K562 (cell line): ENCODE measurements around the gene H2BK1. TPM values are rescaled to one million over a fixed set of nuclear protein-coding genes. Genes with fewer than 3 reads are reported as not detected.

ENCODE experiments used
- BRD4 ChIP-seq: fragments of 200-600 bp; sonication (generic); IDR thresholded peaks from 2 replicates; pipeline ENCODE4 v1.6.1; 2017; ENCODE audit warnings: inconsistent platforms
- CC2D1A ChIP-seq: fragments of 450-650 bp; IDR thresholded peaks from 2 replicates; pipeline ENCODE4 v1.6.1; 2017; ENCODE audit warnings: mild to moderate bottlenecking
- CREM ChIP-seq: IDR thresholded peaks from 2 replicates; pipeline ENCODE4 v1.6.1; 2014; ENCODE audit warnings: antibody characterized with exemption, low read depth
- ETV1 ChIP-seq: fragments of 450-650 bp; conservative IDR thresholded peaks from 2 replicates; pipeline ENCODE4 v1.6.1; 2016; ENCODE audit warnings: missing genetic modification characterization, control low read depth, low read depth, missing compliant biosample characterization
- HBP1 ChIP-seq: fragments of 450-650 bp; formaldehyde crosslinking; IDR thresholded peaks from 2 replicates; pipeline ENCODE4 v1.4.0; 2022; ENCODE audit warnings: missing genetic modification characterization
- HLTF ChIP-seq: fragments of 450-650 bp; IDR thresholded peaks from 2 replicates; pipeline ENCODE4 v1.6.1; 2016
- KAT7 ChIP-seq: sonication (generic); formaldehyde crosslinking; IDR thresholded peaks from 2 replicates; pipeline ENCODE4 v1.8.0; 2022; ENCODE audit warnings: missing genetic modification reagents, mild to moderate bottlenecking, borderline replicate concordance
- MTA3 ChIP-seq: fragments of 450-650 bp; formaldehyde crosslinking; IDR thresholded peaks from 2 replicates; pipeline ENCODE4 v1.6.1; 2017; ENCODE audit warnings: mild to moderate bottlenecking, borderline replicate concordance
- NONO ChIP-seq, 2 experiments: fragments of 200-400 bp in 1 of 2; fragments of 450-650 bp in 1 of 2; formaldehyde crosslinking in 1 of 2; IDR thresholded peaks; 2 replicates each; pipeline ENCODE4 v1.6.1; 2017; ENCODE audit warnings: low read depth in 2 of 2, mild to moderate bottlenecking in 2 of 2, moderate library complexity in 2 of 2, low read length in 1 of 2
- RNF2 ChIP-seq: sonication (generic); IDR thresholded peaks from 2 replicates; pipeline ENCODE4 v1.6.1; 2016
- SREBF1 ChIP-seq: fragments of 150-350 bp; IDR thresholded peaks from 2 replicates; pipeline ENCODE4 v1.6.1; 2014; ENCODE audit warnings: antibody characterized with exemption, low read depth, low read length, borderline replicate concordance
- SRSF7 ChIP-seq: fragments of 200-400 bp; formaldehyde crosslinking; optimal IDR thresholded peaks from 2 replicates; pipeline ENCODE3; 2017; ENCODE audit warnings: mild to moderate bottlenecking, low read depth, low read length
- TAF1 ChIP-seq: IDR thresholded peaks from 2 replicates; pipeline ENCODE4 v1.6.1; 2011; ENCODE audit warnings: mild to moderate bottlenecking, low read length, moderate library complexity; ENCODE audit not compliant: insufficient read depth, control insufficient read depth, severe bottlenecking; ENCODE audit errors: extremely low read depth
- TEAD2 ChIP-seq: fragments of 450-650 bp; IDR thresholded peaks from 2 replicates; pipeline ENCODE4 v1.6.1; 2016; ENCODE audit warnings: missing genetic modification characterization, control low read depth, missing compliant biosample characterization
- U2AF1 ChIP-seq: fragments of 200-400 bp; formaldehyde crosslinking; optimal IDR thresholded peaks from 2 replicates; pipeline ENCODE3; 2017; ENCODE audit warnings: mild to moderate bottlenecking, low read depth, low read length, moderate library complexity
- ZNF184 ChIP-seq: sonication (generic); formaldehyde crosslinking; IDR thresholded peaks from 2 replicates; pipeline ENCODE4 v1.5.0; 2020; ENCODE audit warnings: missing genetic modification reagents
- ZNF280B ChIP-seq: fragments of 250-450 bp; sonication (Bioruptor Pico); IDR thresholded peaks from 2 replicates; pipeline ENCODE4 v1.5.1; 2021; ENCODE audit warnings: mild to moderate bottlenecking
- ZNF408 ChIP-seq: fragments of 250-450 bp; sonication (Bioruptor Pico); IDR thresholded peaks from 2 replicates; pipeline ENCODE4 v1.4.0; 2020; ENCODE audit warnings: low read depth, mild to moderate bottlenecking, moderate library complexity
- ZNF431 ChIP-seq: sonication (generic); formaldehyde crosslinking; IDR thresholded peaks from 2 replicates; pipeline ENCODE4 v1.8.0; 2022; ENCODE audit warnings: mild to moderate bottlenecking, missing genetic modification reagents
- ZNF609 ChIP-seq: sonication (generic); formaldehyde crosslinking; IDR thresholded peaks from 2 replicates; pipeline ENCODE4 v1.8.1; 2023; ENCODE audit warnings: missing genetic modification reagents, mild to moderate bottlenecking, borderline replicate concordance
- ZSCAN29 ChIP-seq: fragments of 450-650 bp; IDR thresholded peaks from 2 replicates; pipeline ENCODE4 v1.6.1; 2017
- polyA plus RNA-seq, 8 experiments: library from polyadenylated mRNA; depleted of rRNA in 4 of 8; stranded (reverse) in 5 of 8; unstranded in 3 of 8; fragments of >200 nt; fragmentation: Nextera tagmentation in 2 of 8; fragmentation: Illumina TruSeq in 1 of 8; extraction: Ambion mirVana in 2 of 8; extraction: Trizol in 1 of 8; gene quantifications; 2 replicates each; pipeline versions ENCODE4 v1.2.1 to v1.2.3, GENCODE V29; 2011 to 2014; ENCODE audit warnings: inconsistent platforms in 1 of 8, missing spikeins in 1 of 8
- total RNA-seq, 7 experiments: library from RNA; depleted of rRNA in 6 of 7; stranded (reverse); fragments of >200 nt in 6 of 7; fragmentation: Illumina TruSeq in 2 of 7; extraction: Trizol in 2 of 7; gene quantifications; 2 replicates each; pipeline versions ENCODE4 v1.2.1 to v1.2.3, GENCODE V29; 2011 to 2021; ENCODE audit warnings: low replicate concordance in 1 of 7

Gene H2BK1
- total and polyA plus RNA-seq, 9 of the 15 experiments (the other 6 are each of a cell fraction or from before 2014, with no cell fraction given), result not detected

GRCh38 chr7:151168003-151168786, 42.1 kb downstream of the H2BK1 start (continued):
- TF ChIP-seq NONO (IDR thresholded peaks at IDR 0.05; ENCODE audit: low read depth in 2 of 2, low read length in 1 of 2), result 0 out of 4 replicates have a peak, but pooled peaks of 1 of the 2 experiments have one; percentile 55
- TF ChIP-seq ZNF184, result no peak
- no peak for TF ChIP-seq ZSCAN29
- TF ChIP-seq ETV1 (tag), result 0 out of 2 replicates have a peak, but pooled peaks have one; percentile 26
- TF ChIP-seq U2AF1, result peak; percentile 81
- TF ChIP-seq RNF2, result peak; percentile 76; the same call in 1 of the 2 replicates
- peak; percentile 56; the same call in 1 of the 2 replicates for TF ChIP-seq HBP1 (CRISPR knock-in tag)
- no peak for TF ChIP-seq CREM
- no peak for TF ChIP-seq ZNF280B (CRISPR knock-in tag)
- peak; percentile 74 for TF ChIP-seq CC2D1A
- no peak for TF ChIP-seq TAF1
- TF ChIP-seq ZNF431, result no peak
- no peak for TF ChIP-seq HLTF
- TF ChIP-seq TEAD2 (tag), result no peak
- no peak for TF ChIP-seq KAT7 (CRISPR knock-in tag)
- no peak for TF ChIP-seq SREBF1
- no peak for TF ChIP-seq BRD4
- TF ChIP-seq MTA3, result peak; percentile 88
- no peak for TF ChIP-seq ZNF408 (CRISPR knock-in tag)
- no peak for TF ChIP-seq ZNF609 (CRISPR knock-in tag)
- TF ChIP-seq SRSF7, result peak; percentile 31
